ENCODE data around the gene ABI1. TPM values are rescaled to one million over a fixed set of nuclear protein-coding genes. Genes with fewer than 3 reads are reported as not detected.
A peak's percentile ranks its signal among the peaks of the same experiment; 100 is the strongest.

ABI1 gene
- total and polyA plus RNA-seq, 2 of the 13 experiments (the other 11 are each of a cell fraction or from before 2014, with no cell fraction given) = 20.9 to 22.9 TPM

GRCh38 chr10:26697163-26697921 lies 163.4 kb downstream of the ABI1 start, which contains the start of gene PDSS1 (continued):
- TF ChIP-seq SRSF9 (IDR thresholded peaks at IDR 0.05; ENCODE audit: borderline replicate concordance, insufficient read depth, low read depth, low read length, poor library complexity, severe bottlenecking) = no peak
- no peak for TF ChIP-seq EZH2 (conservative IDR thresholded peaks at IDR 0.05; ENCODE audit: low read depth, low read length)
- no peak; the same call in 1 of the 2 replicates for TF ChIP-seq ZHX1 (CRISPR knock-in tag; IDR thresholded peaks at IDR 0.05; ENCODE audit: low read depth)
- no peak for TF ChIP-seq ZBTB46 (CRISPR knock-in tag; IDR thresholded peaks at IDR 0.05; ENCODE audit: borderline replicate concordance)
- TF ChIP-seq ZNF749 (CRISPR knock-in tag; IDR thresholded peaks at IDR 0.05; ENCODE audit: borderline replicate concordance) = no peak
- no peak for TF ChIP-seq HMG20A (CRISPR knock-in tag; IDR thresholded peaks at IDR 0.05; ENCODE audit: borderline replicate concordance)
- TF ChIP-seq TCF12 (IDR thresholded peaks at IDR 0.05) = no peak
- no peak for TF ChIP-seq TCF12 (CRISPR knock-in tag; IDR thresholded peaks at IDR 0.05)
- TF ChIP-seq DRAP1 (CRISPR knock-in tag; IDR thresholded peaks at IDR 0.05) = 0 out of 2 replicates have a peak, but pooled peaks have one; percentile 15
- no peak for TF ChIP-seq AKAP8 (CRISPR knock-in tag; IDR thresholded peaks at IDR 0.05)
- no peak for TF ChIP-seq PBX2 (CRISPR knock-in tag; IDR thresholded peaks at IDR 0.05)
- no peak for TF ChIP-seq RFX3 (CRISPR knock-in tag; IDR thresholded peaks at IDR 0.05)
- TF ChIP-seq ZNF3 (CRISPR knock-in tag; IDR thresholded peaks at IDR 0.05) = no peak
- peak; percentile 57; the same call in 1 of the 2 replicates for TF ChIP-seq ZNF737 (CRISPR knock-in tag; IDR thresholded peaks at IDR 0.05; ENCODE audit: borderline replicate concordance)
- peak; percentile 85; the same call in 1 of the 2 replicates for TF ChIP-seq ZNF280D (CRISPR knock-in tag; IDR thresholded peaks at IDR 0.05)
- TF ChIP-seq ZNF674 (CRISPR knock-in tag; IDR thresholded peaks at IDR 0.05; ENCODE audit: low read depth) = no peak
- TF ChIP-seq ZNF232 (CRISPR knock-in tag; IDR thresholded peaks at IDR 0.05; ENCODE audit: borderline replicate concordance) = no peak
- TF ChIP-seq ADNP (CRISPR knock-in tag; IDR thresholded peaks at IDR 0.05) = no peak
- TF ChIP-seq NR2F2 (IDR thresholded peaks at IDR 0.05; ENCODE audit: borderline replicate concordance, low read depth) = no peak
